HG03175 (cell line): ENCODE data around the gene GPR107.

Experiments
- ATAC-seq: cut with Tn5 transposase; IDR thresholded peaks from one replicate; pipeline ENCODE4 v1.9.1; 2021; ENCODE audit warnings: mild to moderate bottlenecking, moderate library complexity; ENCODE audit not compliant: unreplicated experiment

Gene GPR107

DNA sequence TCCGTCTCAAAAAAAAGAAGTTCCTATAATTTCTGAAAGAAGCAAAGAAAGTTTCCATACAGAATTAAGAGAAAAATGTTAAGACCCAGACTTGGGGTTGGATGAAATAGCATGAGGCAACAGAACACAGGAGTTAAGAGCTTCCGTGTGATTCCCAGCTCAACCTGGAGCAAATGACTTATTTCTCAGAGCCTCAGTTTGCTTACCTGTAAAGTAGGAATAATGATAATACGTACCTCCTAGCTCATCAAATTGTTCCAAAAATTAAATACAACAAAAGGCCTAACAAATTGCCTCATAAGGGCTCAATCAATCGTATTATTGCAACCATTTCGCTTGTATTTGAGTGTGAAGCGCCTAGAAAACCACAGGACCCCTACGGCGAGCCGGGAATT is 600 bp upstream of the GPR107 start:
- ATAC-seq = no peak

DNA sequence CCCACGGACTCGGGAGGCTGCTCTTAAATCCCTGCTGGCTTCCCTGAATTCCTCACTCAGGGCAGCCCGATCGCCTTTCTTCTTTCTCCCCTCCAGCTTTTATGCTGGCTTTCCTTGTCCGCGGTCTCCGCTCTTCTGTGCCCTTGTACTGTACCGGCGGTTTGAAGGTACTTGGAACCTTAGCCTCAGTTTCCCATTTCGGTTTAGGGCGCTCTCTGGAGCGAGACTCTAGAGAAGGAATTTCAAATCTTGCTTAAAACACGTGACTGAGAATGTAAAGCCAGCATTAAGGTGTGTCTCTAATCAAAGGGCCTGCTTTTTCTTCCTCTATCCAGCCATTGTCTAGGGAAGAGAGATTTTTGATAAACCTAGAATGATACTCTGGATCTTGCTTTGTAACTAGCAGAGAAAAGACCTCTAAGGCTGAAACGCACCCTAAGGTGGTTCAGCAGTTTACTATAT is 650 bp downstream of the GPR107 start:
- no peak for ATAC-seq

DNA sequence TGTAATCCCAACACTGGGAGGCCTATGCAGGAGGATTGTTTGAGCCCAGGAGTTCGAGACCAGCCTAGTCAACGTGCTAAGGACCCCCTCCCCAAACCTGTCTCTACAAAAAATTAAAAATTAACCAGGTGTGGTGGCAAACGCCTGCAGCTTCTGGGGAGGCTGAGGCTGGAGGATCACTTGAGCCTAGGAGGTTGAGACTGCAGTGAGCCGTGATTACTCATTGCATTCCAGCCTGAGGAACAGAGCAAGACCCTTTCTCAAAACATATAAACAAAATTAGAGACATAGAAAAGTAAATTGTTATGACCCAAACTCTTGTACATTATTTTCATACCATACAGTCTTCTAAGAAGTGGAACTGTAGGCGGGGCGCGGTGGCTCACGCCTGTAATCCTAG is 1.1 kb downstream of the GPR107 start:
- no peak for ATAC-seq

DNA sequence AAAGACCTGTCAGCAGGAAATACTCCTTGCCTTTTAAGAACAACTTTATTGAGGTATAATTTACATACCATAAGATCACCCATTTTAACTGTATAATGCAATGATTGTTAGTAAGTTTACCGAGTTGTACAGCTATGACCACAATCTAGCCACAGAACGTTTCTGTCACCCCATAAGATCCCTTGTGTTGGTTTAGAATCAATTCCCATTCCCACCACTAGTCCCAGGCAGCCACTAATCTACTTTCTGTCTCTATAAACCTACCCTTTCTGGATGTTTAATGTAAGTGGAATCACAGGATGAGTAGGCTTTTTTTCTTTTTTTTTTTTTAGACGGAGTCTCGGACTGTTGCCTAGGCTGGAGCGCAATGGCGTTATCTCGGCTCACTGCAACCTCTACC is 4.4 kb downstream of the GPR107 start:
- no peak for ATAC-seq

DNA sequence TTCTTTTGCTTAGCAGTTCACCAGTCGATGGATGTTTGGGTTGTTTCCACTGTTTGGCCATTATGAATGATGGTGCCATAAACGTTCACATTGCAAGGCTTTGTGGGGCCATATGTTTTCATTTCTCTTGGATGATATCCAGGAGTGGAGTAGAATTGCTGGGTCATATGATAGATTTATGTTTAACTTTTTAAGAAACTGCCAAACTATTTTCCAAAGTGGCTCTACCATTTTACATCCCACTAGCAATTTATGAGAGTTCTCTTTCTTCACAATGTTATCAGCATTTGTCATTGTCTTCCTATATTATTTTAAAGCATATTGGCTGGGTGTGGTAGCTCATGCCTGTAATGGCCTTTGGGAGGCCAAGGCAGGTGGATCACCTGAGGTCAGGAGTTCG is 5.2 kb downstream of the GPR107 start:
- no peak for ATAC-seq

DNA sequence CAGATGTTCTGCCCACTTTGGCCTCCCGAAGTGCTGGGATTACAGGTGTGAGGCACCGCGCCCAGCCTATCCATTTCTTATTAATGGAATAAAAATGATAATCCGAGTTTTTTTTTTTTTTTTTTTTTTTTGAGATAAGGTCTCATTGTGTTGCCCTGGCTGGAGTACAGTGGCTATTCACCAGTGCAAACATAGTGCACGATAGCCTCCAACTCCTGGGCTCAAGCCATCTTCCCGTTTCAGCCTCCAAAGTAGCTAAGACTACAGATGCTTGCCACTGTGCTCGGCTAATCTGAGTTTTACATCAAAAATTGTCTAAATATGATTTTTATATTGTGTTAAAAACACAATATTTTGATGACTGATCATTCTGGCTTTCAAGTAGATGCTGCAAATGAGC is 6.6 kb downstream of the GPR107 start:
- no peak for ATAC-seq

DNA sequence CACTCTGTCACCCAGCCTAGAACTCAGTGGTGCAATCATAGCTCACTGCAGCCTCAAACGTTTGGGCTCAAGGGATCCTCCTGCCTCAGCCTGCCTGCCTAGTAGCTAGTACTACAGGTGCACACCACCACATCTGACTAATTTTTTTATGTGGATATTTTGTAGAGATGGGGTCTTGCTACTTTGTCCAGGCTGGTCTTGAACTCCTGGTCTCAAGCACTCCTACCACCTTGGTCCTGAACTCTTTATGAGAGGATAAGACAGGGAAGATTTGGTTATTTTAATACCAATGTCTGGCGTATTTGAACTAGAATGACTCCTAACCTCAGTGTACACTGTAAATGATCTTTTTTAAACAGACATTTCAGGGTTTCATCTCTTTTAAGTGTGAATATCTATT is 9.0 kb downstream of the GPR107 start:
- ATAC-seq = no peak

DNA sequence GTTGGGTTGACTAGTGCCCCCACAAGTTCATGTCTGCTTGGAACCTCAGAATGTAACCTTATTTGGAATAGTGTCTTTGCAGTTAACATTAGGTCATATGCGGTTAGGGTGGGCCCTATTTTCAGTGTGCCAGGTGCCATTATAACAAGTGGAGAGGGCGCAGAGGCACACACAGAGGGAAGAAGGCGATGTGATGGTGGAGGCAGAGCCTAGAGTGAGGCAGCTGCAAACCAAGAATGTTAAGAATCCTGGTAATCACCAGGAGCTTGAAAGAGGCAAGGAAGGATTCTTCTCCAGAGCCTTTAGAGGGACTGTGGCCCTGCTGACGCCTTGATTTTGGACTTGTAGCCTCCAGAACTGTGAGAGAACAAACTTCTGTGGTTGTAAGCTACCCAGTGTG is 10.9 kb downstream of the GPR107 start:
- ATAC-seq = no peak

DNA sequence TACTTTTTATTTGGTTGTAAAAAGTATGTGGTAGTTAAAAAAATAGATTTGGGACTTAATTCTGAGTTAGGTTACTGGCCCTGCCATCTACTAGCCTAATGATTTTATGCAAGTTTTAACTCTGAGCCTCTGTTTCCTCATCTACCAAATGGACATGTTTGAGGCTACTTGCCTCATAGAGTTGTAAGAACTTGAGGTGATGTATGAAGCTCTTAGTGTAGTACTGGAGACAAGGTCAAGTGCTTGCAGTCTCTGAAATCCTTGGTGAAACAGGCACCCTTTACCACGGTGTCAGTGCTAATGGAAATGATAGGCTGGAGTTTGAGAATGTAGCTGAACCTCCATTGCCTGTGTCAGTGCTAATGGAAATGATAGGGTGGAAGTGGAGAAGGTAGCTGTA is 15.3 kb downstream of the GPR107 start:
- ATAC-seq = no peak

DNA sequence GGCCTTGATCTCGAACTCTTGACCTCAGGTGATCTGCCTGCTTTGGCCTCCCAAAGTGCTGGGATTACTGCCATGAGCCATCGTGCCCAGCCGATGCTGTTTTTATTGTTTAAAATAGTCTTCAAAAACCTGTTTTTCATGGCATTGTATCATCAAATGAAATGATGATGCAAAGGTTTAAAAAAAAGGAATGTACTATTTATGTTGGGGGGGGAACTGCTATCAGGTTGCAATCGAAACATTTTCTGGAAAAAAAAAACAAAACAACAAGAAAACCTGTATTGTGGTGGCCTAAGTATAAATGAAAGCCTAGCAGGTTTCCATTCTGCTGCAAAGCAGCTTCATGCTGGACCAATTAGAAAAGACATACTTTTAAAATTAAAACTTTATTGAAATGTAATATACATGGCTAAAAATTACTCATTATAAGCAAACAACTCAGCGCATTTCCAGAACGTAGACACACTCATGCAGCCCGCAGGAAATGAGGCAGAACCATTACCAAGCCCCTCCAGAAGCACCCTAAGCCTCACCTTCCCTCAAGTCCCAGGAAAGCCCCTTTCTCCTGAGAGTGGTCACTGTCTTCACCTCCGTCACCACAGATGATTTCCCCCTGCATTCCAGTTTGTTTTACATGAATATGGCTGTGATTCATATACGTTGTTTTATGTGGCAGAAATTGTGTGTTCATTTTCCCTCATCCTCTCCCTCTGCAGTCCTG is 19.0 kb downstream of the GPR107 start:
- ATAC-seq = no peak

DNA sequence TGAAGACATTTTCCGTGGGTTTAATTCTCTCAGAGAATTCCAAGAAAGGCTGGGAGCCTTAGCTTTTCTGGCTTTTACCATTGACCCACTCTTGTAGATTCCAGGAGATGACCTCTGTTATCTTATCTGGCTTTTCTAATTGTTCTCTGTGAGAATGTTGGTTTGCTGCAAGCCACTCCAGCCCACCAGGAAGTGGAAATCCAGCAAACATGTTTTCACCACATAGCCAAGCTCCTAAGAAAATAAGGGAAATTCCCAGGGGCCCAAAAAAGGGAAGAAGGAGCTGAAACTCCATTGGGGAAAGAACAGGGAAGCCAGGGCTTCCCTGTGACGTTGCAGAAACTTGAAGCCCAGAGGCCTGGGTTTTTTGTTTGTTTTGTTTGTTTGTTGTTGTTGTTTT is 19.7 kb downstream of the GPR107 start:
- ATAC-seq = no peak

DNA sequence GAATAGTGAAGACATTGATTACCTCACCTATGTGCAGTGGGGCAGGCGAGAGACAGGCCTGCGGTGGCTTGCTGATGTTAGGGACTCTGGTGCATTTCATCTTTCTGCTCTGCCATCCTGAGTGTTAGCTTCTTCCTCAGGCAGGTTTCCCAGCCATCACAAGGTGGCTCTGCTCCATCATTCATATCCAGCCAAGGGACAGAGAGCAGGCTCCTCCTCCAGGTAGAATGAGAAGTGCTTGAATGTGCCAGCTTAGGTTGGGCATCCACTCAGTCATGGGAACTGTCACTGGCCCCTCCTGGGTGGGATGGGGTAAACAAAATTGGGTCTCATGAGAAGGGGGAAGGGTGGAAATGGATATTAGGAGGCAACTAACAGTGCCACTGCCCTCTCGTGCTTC is 24.8 kb downstream of the GPR107 start:
- ATAC-seq = no peak

DNA sequence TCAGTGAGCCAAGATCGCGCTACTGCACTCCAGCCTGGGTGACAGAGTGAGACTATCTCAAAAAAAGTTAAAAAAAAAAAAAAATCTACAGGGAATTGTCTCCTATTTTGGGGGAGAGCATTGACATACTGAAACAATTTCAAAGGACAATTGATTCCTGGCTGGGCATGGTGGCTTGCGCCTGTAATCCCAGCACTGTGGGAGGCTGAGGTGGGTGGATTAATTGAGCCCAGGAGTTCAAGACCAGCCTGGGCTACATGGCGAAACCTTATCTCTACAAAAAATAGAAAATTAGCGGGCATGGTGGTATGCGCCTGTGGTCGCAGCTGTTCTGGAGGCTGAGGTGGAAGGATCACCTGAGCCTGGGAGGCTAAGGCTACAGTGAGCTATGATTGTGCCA is 30.6 kb downstream of the GPR107 start:
- no peak for ATAC-seq

DNA sequence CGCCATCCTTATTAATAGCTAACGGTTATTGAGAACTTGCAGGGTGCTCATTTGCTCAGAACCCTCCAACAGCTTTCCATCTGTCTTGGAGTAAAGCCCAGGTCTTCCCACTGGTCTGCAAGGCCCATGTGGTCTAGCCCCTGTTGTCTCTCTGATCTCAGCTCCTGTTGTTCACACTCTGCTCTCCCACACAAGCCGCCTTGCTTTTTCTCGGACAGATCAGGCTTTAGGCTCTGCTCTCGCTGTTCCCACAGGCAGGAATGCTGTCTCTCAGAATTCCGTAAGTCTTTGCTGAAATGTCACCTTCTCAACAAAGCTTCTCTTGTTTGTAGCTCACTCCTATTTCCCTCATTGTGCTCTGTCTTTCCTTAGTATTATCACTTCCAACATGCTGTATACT is 34.3 kb downstream of the GPR107 start:
- ATAC-seq = no peak

DNA sequence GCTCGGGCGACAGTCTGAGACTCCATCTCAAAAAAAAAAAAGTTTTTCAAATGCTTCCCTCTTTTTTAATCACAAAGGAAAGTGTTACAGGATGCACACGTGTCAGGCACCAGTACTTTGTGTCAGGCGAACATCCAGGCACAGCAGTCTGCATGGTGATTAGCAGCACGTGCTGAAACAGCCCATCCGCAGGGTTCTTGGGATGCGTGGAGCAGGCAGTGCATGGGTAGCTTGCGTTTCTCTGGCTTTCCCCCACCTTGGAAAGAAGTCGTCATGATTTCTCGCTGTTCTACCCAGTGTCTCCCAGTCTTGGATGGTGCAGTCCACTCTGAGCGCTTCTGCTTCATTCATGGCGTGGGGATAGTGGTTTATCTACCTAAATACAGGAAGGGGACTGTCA is 35.4 kb downstream of the GPR107 start:
- no peak for ATAC-seq

DNA sequence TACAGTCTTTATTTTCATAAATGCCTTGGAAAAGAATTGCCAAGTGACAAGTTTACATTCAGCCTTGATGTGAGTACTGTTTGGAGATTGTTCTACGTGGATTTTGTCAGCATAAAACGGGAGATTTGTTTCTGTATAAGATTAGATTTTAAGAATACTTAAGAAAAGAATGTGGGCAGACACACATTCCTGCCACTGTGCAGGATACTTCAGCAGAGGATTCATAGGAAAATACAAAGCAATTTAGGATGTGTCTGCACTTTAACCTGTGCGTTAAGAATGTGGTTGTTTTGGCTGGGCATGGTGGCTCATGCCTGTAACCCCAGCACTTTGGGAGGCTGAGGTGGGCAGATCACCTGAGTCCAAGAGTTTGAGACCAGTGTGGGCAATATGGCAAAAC is 37.2 kb downstream of the GPR107 start:
- no peak for ATAC-seq

DNA sequence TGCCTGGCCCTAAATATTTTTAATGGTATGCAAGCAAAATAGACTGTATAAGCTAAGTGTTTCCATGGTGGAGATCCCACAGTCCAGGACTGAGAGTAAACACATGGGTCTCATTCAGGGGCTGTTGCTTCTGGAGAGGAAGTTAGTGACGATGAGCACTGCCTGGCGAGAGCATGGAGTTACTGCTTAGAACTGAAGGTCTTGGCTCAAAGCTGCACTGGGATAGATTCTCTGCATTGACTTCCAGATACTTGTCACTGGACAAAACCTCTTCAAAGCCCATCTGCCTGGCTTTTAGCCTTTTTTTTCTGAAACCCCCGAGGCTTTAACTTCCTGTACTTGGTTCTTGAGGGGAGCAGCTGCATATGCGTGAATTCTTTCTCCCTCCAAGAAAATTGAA is 39.2 kb downstream of the GPR107 start:
- ATAC-seq = no peak

DNA sequence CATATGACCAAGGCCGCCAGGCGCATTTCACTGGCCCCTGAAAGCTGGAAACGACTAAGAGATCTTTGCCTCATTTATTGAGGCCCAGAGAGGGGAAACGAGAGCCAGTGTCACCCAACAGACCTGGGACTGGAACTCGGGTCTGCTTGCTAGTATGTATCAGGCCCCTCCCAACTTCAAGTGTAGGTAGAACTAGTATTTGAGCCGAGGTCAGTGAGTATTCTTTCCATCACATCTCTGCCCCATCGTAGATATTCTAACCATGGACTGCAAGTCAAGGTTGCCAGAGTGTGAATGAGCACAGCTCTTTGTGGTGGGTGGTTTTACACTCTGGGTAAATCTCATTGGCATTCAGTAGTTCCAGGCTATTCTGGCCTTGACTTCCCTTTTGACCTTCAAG is 42.2 kb downstream of the GPR107 start:
- no peak for ATAC-seq

DNA sequence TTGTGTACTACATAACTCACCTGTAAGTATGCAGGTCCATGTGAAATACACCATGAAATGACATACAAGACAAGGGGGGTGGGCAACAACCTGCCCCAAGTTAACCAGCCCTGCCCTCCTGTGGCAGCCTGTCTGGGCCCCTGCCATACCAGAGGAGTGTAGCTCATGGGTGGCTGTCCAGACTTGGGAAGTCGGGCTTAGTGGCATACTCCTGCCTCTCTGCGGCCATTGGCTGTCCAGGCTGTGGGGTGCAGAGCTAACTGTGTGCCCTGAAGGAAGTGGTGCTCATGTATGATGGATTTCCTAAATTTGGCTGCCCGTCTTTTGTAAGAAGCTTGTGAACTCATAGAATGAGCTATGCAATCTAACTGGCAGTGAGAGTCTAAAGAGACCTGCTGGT is 47.0 kb downstream of the GPR107 start:
- no peak for ATAC-seq

DNA sequence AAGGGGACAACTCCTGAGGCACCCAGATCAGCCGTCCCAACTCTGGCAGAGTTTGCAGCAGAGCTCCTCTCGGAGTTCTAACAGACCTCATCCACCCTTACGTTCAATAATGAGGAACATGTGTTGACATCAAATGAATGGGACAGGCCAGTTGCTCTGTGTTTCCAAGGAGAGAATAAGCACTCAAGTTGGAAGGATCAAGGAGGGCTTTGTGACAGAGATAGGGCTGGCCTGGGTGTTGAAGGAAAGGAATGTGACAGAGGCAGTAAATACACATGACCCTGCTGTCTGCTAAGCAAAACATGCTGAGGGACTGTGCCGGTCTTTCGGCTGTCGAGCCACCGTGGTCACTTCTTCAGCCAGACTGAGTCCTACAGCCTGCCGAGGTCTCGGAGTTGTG is 48.2 kb downstream of the GPR107 start:
- ATAC-seq = no peak

DNA sequence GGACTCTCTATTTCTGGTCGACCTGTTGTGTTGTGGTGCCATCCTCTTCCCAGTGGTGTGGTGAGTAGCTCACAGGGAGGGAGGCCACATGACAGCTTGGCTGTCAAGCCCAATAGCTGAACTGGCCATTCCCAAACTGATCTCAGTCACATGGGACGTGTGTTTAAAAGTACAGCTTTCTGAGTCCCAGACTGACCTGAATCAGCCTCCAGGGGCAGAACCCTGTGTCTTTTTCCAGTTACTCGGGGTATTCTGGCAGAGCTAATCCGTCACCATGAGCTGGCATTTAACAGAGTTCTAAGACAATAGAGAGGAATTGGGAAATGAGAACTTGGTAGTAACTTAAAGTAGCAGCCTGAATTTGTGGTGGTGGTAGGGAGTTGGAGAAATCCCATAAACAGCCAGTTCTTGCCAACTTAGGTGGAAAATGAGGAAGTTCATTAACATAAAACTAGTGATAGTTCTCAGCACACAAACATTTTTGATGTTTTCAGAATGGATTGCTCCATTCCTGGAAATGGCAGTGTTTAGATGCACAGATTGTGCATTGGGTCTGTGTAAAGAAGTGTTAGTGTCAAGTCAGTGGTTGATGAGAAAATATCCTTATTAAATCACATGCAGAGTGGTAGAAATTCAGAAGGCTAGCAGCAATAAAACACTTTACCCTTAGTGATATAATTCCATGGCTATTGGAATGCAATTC is 50.9 kb downstream of the GPR107 start:
- ATAC-seq = no peak

DNA sequence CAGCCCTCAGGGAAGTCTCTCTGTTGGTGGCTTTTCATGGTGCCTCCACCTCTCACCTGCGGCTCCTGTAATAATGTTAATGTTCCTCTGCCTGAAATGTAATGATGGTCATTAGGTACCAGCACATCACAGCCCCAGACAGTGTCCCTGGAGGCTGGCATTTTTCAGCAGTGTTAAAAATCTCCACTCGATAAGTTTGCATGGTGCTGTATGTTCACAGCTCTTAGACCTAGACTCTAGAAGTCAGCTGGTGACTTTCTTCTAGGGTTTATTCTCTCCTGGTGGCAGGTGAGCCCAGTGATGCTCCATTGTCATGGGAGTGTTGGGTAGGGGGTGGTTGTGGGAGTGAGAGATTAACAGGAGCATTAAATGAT is 53.1 kb downstream of the GPR107 start:
- ATAC-seq = no peak
